22Rv1 (cell line): Measurements from ENCODE around the gene VPS52.
A peak's percentile ranks its signal among the peaks of the same experiment; 100 is the strongest.

Experiments
- H3K27ac ChIP-seq: fragments of 450-650 bp; 2 replicates; pipeline ENCODE4 v1.5.1; 2017
- CTCF ChIP-seq: fragments of 450-650 bp; IDR thresholded peaks from 2 replicates; pipeline ENCODE4 v1.5.1; 2017; ENCODE audit warnings: mild to moderate bottlenecking
- ZFX ChIP-seq: fragments of 450-650 bp; IDR thresholded peaks from 2 replicates; pipeline ENCODE4 v1.6.1; 2017; ENCODE audit warnings: antibody characterized with exemption, borderline replicate concordance

VPS52 gene

GRCh38 chr6:33211666-33212422 lies 59.8 kb downstream of the VPS52 start:
- TF ChIP-seq ZFX = no peak
- TF ChIP-seq CTCF = no peak

GRCh38 chr6:33211136-33211535 lies 60.5 kb downstream of the VPS52 start:
- no peak overlapping the region for H3K27ac ChIP-seq

More at GRCh38 chr6:33211666-33212422, 59.8 kb downstream of the VPS52 start:
- H3K27ac ChIP-seq = no peak overlapping the region

GRCh38 chr6:33209856-33210255 lies 61.8 kb downstream of the VPS52 start:
- no peak for TF ChIP-seq CTCF
- TF ChIP-seq ZFX = no peak
- peak overlapping the region; percentile 95; the same call in 1 of the 2 replicates for H3K27ac ChIP-seq

More at GRCh38 chr6:33211136-33211535, 60.5 kb downstream of the VPS52 start:
- TF ChIP-seq CTCF (no peak), ZFX (no peak)

GRCh38 chr6:33208091-33208967 lies 63.3 kb downstream of the VPS52 start, which contains the start of gene RING1:
Gene RING1, plus strand, starts transcription at chr6:33208500. Its CDS starts 323 bp downstream, at chr6:33208823.
- no peak for TF ChIP-seq ZFX
- no peak for TF ChIP-seq CTCF
- peak within 1 kb of the TSS; percentile 95 for H3K27ac ChIP-seq

- H3K27ac ChIP-seq = peak overlapping the region; percentile 95
- TF ChIP-seq ZFX (no peak), CTCF (no peak)
These were observed 64.1 kb downstream of the VPS52 start for GRCh38 chr6:33207552-33208090.

GRCh38 chr6:33206864-33207551 lies 64.7 kb downstream of the VPS52 start:
- peak overlapping the region; percentile 95 for H3K27ac ChIP-seq
- no peak for TF ChIP-seq ZFX
- TF ChIP-seq CTCF = no peak
